Body of pancreas (tissue), 4 donors: ENCODE measurements around the gene FARS2. TPM values are rescaled to one million over a fixed set of nuclear protein-coding genes. Genes with fewer than 3 reads are reported as not detected.
A peak's percentile ranks its signal among the peaks of the same experiment; 100 is the strongest.

ENCODE experiments used
- ATAC-seq: fragments of 150-250 bp; one replicate; pipeline ENCODE4 v1.9.1; 2016
- DNase-seq, 4 donors: peaks; one replicate each; pipeline ENCODE4 v3.0.0-alpha.2; 2019
- H3K27ac ChIP-seq, 4 donors: fragments of 200-600 bp; sonication (generic); 1 replicate in 3 of 4; 2 replicates in 1 of 4; pipeline versions ENCODE4 v1.5.1 to v1.6.1; 2016 to 2019; ENCODE audit warnings: mild to moderate bottlenecking in 1 of 4, mixed read lengths in 1 of 4, moderate library complexity in 1 of 4
- H3K27me3 ChIP-seq, 2 donors: fragments of 200-600 bp; sonication (generic); one replicate each; pipeline ENCODE4 v1.6.0; 2016; ENCODE audit warnings: mild to moderate bottlenecking in 1 of 2
- H3K36me3 ChIP-seq, 2 donors: fragments of 200-600 bp; sonication (generic); replicated peaks in 1 of 2; 2 replicates each; pipeline ENCODE4 v1.5.1; 2016; ENCODE audit warnings: low read depth in 2 of 2; ENCODE audit not compliant: insufficient read depth in 1 of 2
- H3K4me1 ChIP-seq: fragments of 200-600 bp; sonication (generic); one replicate; pipeline ENCODE4 v1.6.0; 2016
- H3K4me3 ChIP-seq, 2 donors: fragments of 200-600 bp; sonication (generic); 1 replicate in 1 of 2; 2 replicates in 1 of 2; pipeline ENCODE4 v1.5.1; 2016 to 2019
- H3K9me3 ChIP-seq, 3 donors: fragments of 200-600 bp; sonication (generic); 1 replicate in 2 of 3; 2 replicates in 1 of 3; pipeline ENCODE4 v1.5.1; 2016
- CTCF ChIP-seq, 7 experiments: fragments of 450-650 bp in 4 of 7; fragments of 200-600 bp in 3 of 7; sonication (generic) in 3 of 7; IDR thresholded peaks; one replicate each; pipeline ENCODE4 v1.5.1; 2016 to 2019; ENCODE audit warnings: antibody characterized with exemption in 7 of 7
- POLR2A ChIP-seq, 3 donors: fragments of 450-650 bp; IDR thresholded peaks; one replicate each; pipeline ENCODE4 v1.6.1; 2016; ENCODE audit warnings: antibody characterized with exemption in 3 of 3, mild to moderate bottlenecking in 2 of 3
- WGBS, 2 donors: methylation state at CpG; one replicate each; pipeline ENCODE4 v1.1.5; 2017; 5-methylcytosine and 5-hydroxymethylcytosine counted together
- intact Hi-C: fragments of 100-400 bp; cut with DNase I; formaldehyde crosslinking; loops from one replicate; pipeline ENCODE4 v1.15.1; 2023
- total RNA-seq, 2 donors: library from RNA; depleted of rRNA; stranded (reverse); fragments of >200 nt; gene quantifications; one replicate each; pipeline ENCODE4 v1.1.0, GENCODE V29; 2016

FARS2 gene
- total RNA-seq, 2 donors from 2014 or later = 6.5 to 9.6 TPM

GRCh38 chr6:5453546-5453945 is 192.2 kb downstream of the FARS2 start:
- 65 to 77% methylated on average over 5 of the region's 5 CpGs for WGBS, 2 donors
- intact Hi-C loops = no loop called here

GRCh38 chr6:5455142-5455541 is 193.8 kb downstream of the FARS2 start:
- Histone ChIP-seq H3K27me3 (no peaks in the 10 kb centered on the region), H3K9me3 (no peaks in the 10 kb centered on the region), H3K36me3 (peaks cover 0 to 2% of the 10 kb centered on the region in 2 donors), H3K4me1 (peaks cover 27% of the 10 kb centered on the region), H3K4me3 (no peak overlapping the region), H3K27ac (no peak overlapping the region)
- ATAC-seq = no peak
- 75 to 87% methylated on average over 4 of the region's 4 CpGs for whole genome bisulfite sequencing, 2 donors
- intact Hi-C loops = no loop called here
- no peak for DNase-seq
- TF ChIP-seq CTCF (IDR thresholded peaks at IDR 0.05) (no peak), POLR2A (IDR thresholded peaks at IDR 0.05) (no peak)

More at GRCh38 chr6:5453546-5453945, 192.2 kb downstream of the FARS2 start:
- no peaks in the 10 kb centered on the region for H3K9me3 ChIP-seq
- no peak overlapping the region for H3K4me3 ChIP-seq
- H3K4me1 ChIP-seq = peaks cover 16% of the 10 kb centered on the region
- H3K27ac ChIP-seq = no peak overlapping the region
- H3K36me3 ChIP-seq = peaks cover 0 to 2% of the 10 kb centered on the region in 2 donors
- DNase-seq = peak; percentile 35 to 73 (median 59)
- H3K27me3 ChIP-seq = no peaks in the 10 kb centered on the region
- ATAC-seq = no peak
- TF ChIP-seq POLR2A (IDR thresholded peaks at IDR 0.05) (no peak), CTCF (IDR thresholded peaks at IDR 0.05) (no peak)

GRCh38 chr6:5457041-5457440 is 195.7 kb downstream of the FARS2 start:
- DNase-seq (peak in 3 of 4 donors; percentile 18 to 29 (median 21)), ATAC-seq (no peak)
- H3K36me3 ChIP-seq = peaks cover 0 to 2% of the 10 kb centered on the region in 2 donors
- 51 to 58% methylated on average over 9 of the region's 9 CpGs for WGBS, 2 donors
- intact Hi-C loops = no loop called here
- H3K27me3 ChIP-seq = no peaks in the 10 kb centered on the region
- H3K4me3 ChIP-seq = no peak overlapping the region
- peak overlapping the region in 3 of 4 donors; percentile 71 to 83 (median 77) for H3K27ac ChIP-seq
- TF ChIP-seq CTCF (IDR thresholded peaks at IDR 0.05) (no peak), POLR2A (IDR thresholded peaks at IDR 0.05) (no peak)
- peaks cover 27% of the 10 kb centered on the region for H3K4me1 ChIP-seq
- H3K9me3 ChIP-seq = no peaks in the 10 kb centered on the region

- peak; percentile 38 to 66 (median 66) for TF ChIP-seq POLR2A (IDR thresholded peaks at IDR 0.05)
- TF ChIP-seq CTCF (IDR thresholded peaks at IDR 0.05) = no peak
- ATAC-seq = peak; percentile 97
- no peaks in the 10 kb centered on the region for H3K36me3 ChIP-seq
- H3K4me1 ChIP-seq = peaks cover 27% of the 10 kb centered on the region
- H3K27ac ChIP-seq = peak overlapping the region; percentile 64 to 83 (median 74)
- H3K27me3 ChIP-seq = no peaks in the 10 kb centered on the region
- intact Hi-C loops = no loop called here
- DNase-seq = peak; percentile 93 to 96 (median 96)
- H3K9me3 ChIP-seq = no peaks in the 10 kb centered on the region
- WGBS, 2 donors = 42 to 55% methylated on average over 9 of the region's 9 CpGs
- H3K4me3 ChIP-seq = no peak overlapping the region
Measured at GRCh38 chr6:5457983-5458683, 196.8 kb downstream of the FARS2 start.

GRCh38 chr6:5459346-5459745 is 198.0 kb downstream of the FARS2 start:
- Histone ChIP-seq H3K27ac (peak overlapping the region in 2 of 4 donors; percentile 77 to 83), H3K36me3 (no peaks in the 10 kb centered on the region), H3K4me3 (no peak overlapping the region), H3K27me3 (no peaks in the 10 kb centered on the region), H3K4me1 (peaks cover 27% of the 10 kb centered on the region), H3K9me3 (no peaks in the 10 kb centered on the region)
- 90 to 94% methylated on average over 5 of the region's 5 CpGs for WGBS, 2 donors
- DNase-seq (no peak), ATAC-seq (no peak)
- TF ChIP-seq POLR2A (IDR thresholded peaks at IDR 0.05) = no peak
- intact Hi-C loops = no loop called here
